GM18499 (cell line): Measurements from ENCODE around the gene PKD1L1.
"Not testable (repeated sequence)": the region's sequence is repeated elsewhere in the genome, so short reads cannot be mapped to it uniquely, and the experiment has no call there.

ENCODE experiments used
- ATAC-seq: cut with Tn5 transposase; IDR thresholded peaks from one replicate; pipeline ENCODE4 v1.9.1; 2021; ENCODE audit warnings: moderate number of reproducible peaks; ENCODE audit not compliant: insufficient read depth, unreplicated experiment

Gene PKD1L1

GRCh38 chr7:47967123-47967522, 18.9 kb upstream of the PKD1L1 start:
- no peak for ATAC-seq

- ATAC-seq = no peak
Measured at GRCh38 chr7:47965456-47965855, 17.2 kb upstream of the PKD1L1 start.

- ATAC-seq = no peak
Measured at GRCh38 chr7:47962262-47962661, 14.0 kb upstream of the PKD1L1 start.

- ATAC-seq = no peak
Measured at GRCh38 chr7:47957156-47957555, 8.9 kb upstream of the PKD1L1 start.

- no peak for ATAC-seq
Measured at GRCh38 chr7:47956220-47956619, 8.0 kb upstream of the PKD1L1 start.

GRCh38 chr7:47954231-47954911, 6.1 kb upstream of the PKD1L1 start:
- no peak for ATAC-seq

GRCh38 chr7:47953822-47954221, 5.6 kb upstream of the PKD1L1 start:
- ATAC-seq = no peak

- ATAC-seq = no peak
Measured at GRCh38 chr7:47952224-47952623, 4.0 kb upstream of the PKD1L1 start.

GRCh38 chr7:47951374-47951773, 3.1 kb upstream of the PKD1L1 start:
- no peak for ATAC-seq

- no peak for ATAC-seq
Measured at GRCh38 chr7:47950714-47951113, 2.4 kb upstream of the PKD1L1 start.

- no peak for ATAC-seq
Measured at GRCh38 chr7:47949703-47950102, 1.4 kb upstream of the PKD1L1 start.

GRCh38 chr7:47947355-47947749, 914 bp downstream of the PKD1L1 start:
- ATAC-seq = no peak

- ATAC-seq = no peak
Measured at GRCh38 chr7:47946581-47947354, 1.5 kb downstream of the PKD1L1 start.

GRCh38 chr7:47945261-47946015, 2.8 kb downstream of the PKD1L1 start:
- no peak for ATAC-seq

- no peak for ATAC-seq
Measured at GRCh38 chr7:47944536-47945260, 3.6 kb downstream of the PKD1L1 start.

GRCh38 chr7:47943676-47944474, 4.4 kb downstream of the PKD1L1 start:
- ATAC-seq = no peak

GRCh38 chr7:47942651-47943050, 5.6 kb downstream of the PKD1L1 start:
- ATAC-seq = not testable (repeated sequence)

- no peak for ATAC-seq
Measured at GRCh38 chr7:47942132-47942531, 6.1 kb downstream of the PKD1L1 start.

- no peak for ATAC-seq
Measured at GRCh38 chr7:47941136-47941844, 7.0 kb downstream of the PKD1L1 start.
